H1 (cell line): Measurements from ENCODE around the gene AMZ1. TPM values are rescaled to one million over a fixed set of nuclear protein-coding genes. Genes with fewer than 3 reads are reported as not detected.

Experiments
- CTCF ChIA-PET: fragments of 300-600 bp; sonication (Branson Sonifier 250); formaldehyde crosslinking; loops from one replicate; lab custom pipeline; 2021; ENCODE audit not compliant: partially characterized antibody; lab: Charles Lee
- POLR2A ChIA-PET: fragments of 300-600 bp; sonication (Branson Sonifier 250); formaldehyde crosslinking; loops from one replicate; lab custom pipeline; 2021; ENCODE audit warnings: inconsistent platforms; ENCODE audit not compliant: partially characterized antibody; lab: Charles Lee
- DNase-seq, 2 experiments: peaks; one replicate each; pipeline versions ENCODE4 v3.0.0 to v3.0.0-alpha.2; 2010 to 2022; ENCODE audit warnings: low spot score in 2 of 2, low read depth in 1 of 2, mixed read lengths in 1 of 2
- FAIRE-seq: peaks from 2 replicates; lab custom pipeline; 2011; peaks lifted over from hg19 to GRCh38; lab: Jason Lieb, UNC
- H2AFZ ChIP-seq: 2 replicates; pipeline ENCODE4 v1.8.1; 2012; ENCODE audit warnings: low read length, inconsistent platforms
- H2AK5ac ChIP-seq: 2 replicates; pipeline ENCODE4 v1.6.1; 2013; ENCODE audit warnings: low read depth, low read length
- H2BK120ac ChIP-seq: replicated peaks from 2 replicates; pipeline ENCODE3; 2013; ENCODE audit warnings: low read depth, low read length, inconsistent platforms
- H2BK12ac ChIP-seq: 2 replicates; pipeline ENCODE4 v1.6.1; 2013; ENCODE audit warnings: low read depth, low read length
- H2BK15ac ChIP-seq: 2 replicates; pipeline ENCODE4 v1.6.1; 2013; ENCODE audit warnings: low read length
- H2BK20ac ChIP-seq: 2 replicates; pipeline ENCODE4 v1.6.1; 2013; ENCODE audit warnings: low read length
- H2BK5ac ChIP-seq: 2 replicates; pipeline ENCODE4 v1.6.1; 2013; ENCODE audit warnings: low read depth, low read length
- H3K14ac ChIP-seq: 2 replicates; pipeline ENCODE4 v1.6.1; 2013; ENCODE audit warnings: inconsistent platforms; ENCODE audit not compliant: insufficient read length
- H3K18ac ChIP-seq: 2 replicates; pipeline ENCODE4 v1.6.1; 2013; ENCODE audit warnings: low read length; ENCODE audit errors: extremely low read depth
- H3K23ac ChIP-seq: 2 replicates; pipeline ENCODE4 v1.6.1; 2013; ENCODE audit warnings: inconsistent platforms; ENCODE audit not compliant: insufficient read length
- H3K23me2 ChIP-seq: 2 replicates; pipeline ENCODE4 v1.6.1; 2013; ENCODE audit warnings: low read depth, low read length
- H3K27ac ChIP-seq: 2 replicates; pipeline ENCODE4 v1.6.1; 2011; ENCODE audit warnings: low read depth, low read length, inconsistent platforms
- H3K27me3 ChIP-seq, 4 experiments: replicated peaks in 1 of 4; 1 replicate in 1 of 4; 2 replicates in 3 of 4; pipeline versions ENCODE4 v1.6.1 to v1.8.1; 2011 to 2013; ENCODE audit warnings: low read length in 3 of 4, mild to moderate bottlenecking in 3 of 4, inconsistent platforms in 2 of 4, mixed read lengths in 2 of 4, moderate library complexity in 1 of 4; ENCODE audit not compliant: control insufficient read depth in 3 of 4, insufficient read depth in 3 of 4; ENCODE audit errors: extremely low read depth in 1 of 4
- H3K36me3 ChIP-seq, 4 experiments: 2 replicates each; pipeline versions ENCODE4 v1.6.1 to v1.8.1; 2011 to 2013; ENCODE audit warnings: mild to moderate bottlenecking in 4 of 4, low read length in 3 of 4, moderate library complexity in 2 of 4, control low read depth in 1 of 4, inconsistent platforms in 1 of 4; ENCODE audit not compliant: insufficient read depth in 4 of 4, control insufficient read depth in 2 of 4
- H3K4ac ChIP-seq: replicated peaks from 2 replicates; pipeline ENCODE3; 2013; ENCODE audit warnings: low read length, low read depth, mixed read lengths, inconsistent platforms; ENCODE audit not compliant: insufficient read length
- H3K4me1 ChIP-seq, 4 experiments: replicated peaks in 1 of 4; 1 replicate in 1 of 4; 2 replicates in 3 of 4; pipeline versions ENCODE4 v1.6.1 to v1.8.1; 2011 to 2013; ENCODE audit warnings: low read length in 3 of 4, inconsistent platforms in 2 of 4, mixed read lengths in 1 of 4; ENCODE audit not compliant: insufficient read depth in 4 of 4, control insufficient read depth in 3 of 4
- H3K4me2 ChIP-seq, 2 experiments: 2 replicates each; pipeline versions ENCODE4 v1.6.1 to v1.8.1; 2011 to 2013; ENCODE audit warnings: low read depth in 2 of 2, low read length in 2 of 2, control low read depth in 1 of 2, inconsistent platforms in 1 of 2, mild to moderate bottlenecking in 1 of 2; ENCODE audit not compliant: insufficient read depth in 1 of 2
- H3K4me3 ChIP-seq, 4 experiments: fragments of 200-600, 300-600 bp in 1 of 4; sonication (generic), shearing (Covaris generic), sonication (Bioruptor Twin) in 1 of 4; 2 replicates each; pipeline versions ENCODE4 v1.5.1 to v1.8.1; 2011 to 2016; ENCODE audit warnings: low read length in 4 of 4, low read depth in 3 of 4, control low read depth in 2 of 4, inconsistent platforms in 2 of 4, mild to moderate bottlenecking in 2 of 4, mixed read lengths in 1 of 4, moderate library complexity in 1 of 4; ENCODE audit not compliant: insufficient read depth in 2 of 4; ENCODE audit errors: extremely low read depth in 1 of 4
- H3K56ac ChIP-seq: replicated peaks from 2 replicates; pipeline ENCODE3; 2013; ENCODE audit warnings: low read depth, mild to moderate bottlenecking, mixed read lengths, low read length, inconsistent platforms; ENCODE audit not compliant: insufficient read length
- H3K79me1 ChIP-seq: 2 replicates; pipeline ENCODE4 v1.6.1; 2013; ENCODE audit warnings: low read depth, low read length, control low read depth
- H3K79me2 ChIP-seq, 2 experiments: 2 replicates each; pipeline versions ENCODE4 v1.6.1 to v1.8.1; 2012 to 2013; ENCODE audit warnings: low read length in 2 of 2, mild to moderate bottlenecking in 2 of 2, inconsistent platforms in 1 of 2; ENCODE audit not compliant: insufficient read depth in 2 of 2, control insufficient read depth in 1 of 2
- H3K9ac ChIP-seq, 4 experiments: replicated peaks in 1 of 4; 1 replicate in 1 of 4; 2 replicates in 3 of 4; pipeline versions ENCODE4 v1.6.1 to v1.8.1; 2011 to 2013; ENCODE audit warnings: low read depth in 3 of 4, low read length in 3 of 4, control low read depth in 2 of 4, mild to moderate bottlenecking in 2 of 4, moderate library complexity in 2 of 4, inconsistent platforms in 1 of 4; ENCODE audit errors: extremely low read depth in 1 of 4
- H3K9me3 ChIP-seq, 2 experiments: 2 replicates each; pipeline versions ENCODE4 v1.6.1 to v1.8.1; 2012 to 2013; ENCODE audit warnings: mild to moderate bottlenecking in 2 of 2, moderate library complexity in 2 of 2, control low read depth in 1 of 2, inconsistent platforms in 1 of 2, low read depth in 1 of 2, low read length in 1 of 2, mixed read lengths in 1 of 2; ENCODE audit not compliant: insufficient read depth in 2 of 2
- H4K20me1 ChIP-seq, 2 experiments: replicated peaks in 1 of 2; 2 replicates each; pipeline versions ENCODE3 to v1.8.1; 2011 to 2013; ENCODE audit warnings: inconsistent platforms in 2 of 2, low read length in 2 of 2, mild to moderate bottlenecking in 1 of 2; ENCODE audit not compliant: insufficient read depth in 2 of 2, control insufficient read depth in 1 of 2
- H4K5ac ChIP-seq: 2 replicates; pipeline ENCODE4 v1.6.1; 2013; ENCODE audit warnings: low read length, low read depth, mixed read lengths, inconsistent platforms; ENCODE audit not compliant: insufficient read length
- H4K8ac ChIP-seq: 2 replicates; pipeline ENCODE4 v1.8.0; 2013; ENCODE audit warnings: mild to moderate bottlenecking, moderate library complexity, low read length, inconsistent platforms; ENCODE audit not compliant: insufficient read depth; ENCODE audit errors: extremely low read depth
- H4K91ac ChIP-seq: replicated peaks from 2 replicates; pipeline ENCODE3; 2013; ENCODE audit warnings: low read length, mixed read lengths, inconsistent platforms; ENCODE audit not compliant: insufficient read length
- GABPA ChIP-seq: IDR thresholded peaks from 2 replicates; pipeline ENCODE4 v1.6.1; 2011; ENCODE audit warnings: mild to moderate bottlenecking, low read length, moderate library complexity, borderline replicate concordance; ENCODE audit not compliant: insufficient read depth
- POU5F1 ChIP-seq: IDR thresholded peaks from 2 replicates; pipeline ENCODE4 v1.6.1; 2011; ENCODE audit warnings: low read depth, mild to moderate bottlenecking, low read length, moderate library complexity
- RAD21 ChIP-seq, 2 experiments: IDR thresholded peaks in 1 of 2; conservative IDR thresholded peaks in 1 of 2; 2 replicates each; pipeline ENCODE4 v1.6.1; 2011; ENCODE audit warnings: low read depth in 2 of 2, low read length in 2 of 2, improper control_type of control experiment in 1 of 2, inconsistent platforms in 1 of 2, mild to moderate bottlenecking in 1 of 2, moderate library complexity in 1 of 2
- RBBP5 ChIP-seq: IDR thresholded peaks from 2 replicates; pipeline ENCODE4 v1.7.1; 2012; ENCODE audit warnings: low read depth, mild to moderate bottlenecking, inconsistent platforms, low read length, moderate library complexity, borderline replicate concordance
- SIX5 ChIP-seq: IDR thresholded peaks from 2 replicates; pipeline ENCODE4 v1.6.1; 2011; ENCODE audit warnings: mild to moderate bottlenecking, low read depth, low read length
- SP4 ChIP-seq: IDR thresholded peaks from 2 replicates; pipeline ENCODE4 v1.6.1; 2012; ENCODE audit warnings: low read length, inconsistent platforms
- TEAD4 ChIP-seq: IDR thresholded peaks from 2 replicates; pipeline ENCODE4 v1.6.1; 2012; ENCODE audit warnings: low read depth, low read length, inconsistent platforms, mixed read lengths
- USF2 ChIP-seq: IDR thresholded peaks from 2 replicates; pipeline ENCODE4 v1.6.1; 2011; ENCODE audit warnings: low read length, improper control_type of control experiment
- WGBS, 2 experiments: shearing (Covaris generic) in 1 of 2; methylation state at CpG; one replicate each; pipeline versions ENCODE4 v1.1.6 to v1.1.7; 2013 to 2015; ENCODE audit warnings: low lambda C conversion rate in 2 of 2, mixed read lengths in 2 of 2, inconsistent platforms in 1 of 2, low coverage in 1 of 2, missing lambda C conversion rate in 1 of 2; ENCODE audit not compliant: insufficient replicate concordance in 2 of 2, insufficient coverage in 1 of 2, insufficient read length in 1 of 2; ENCODE audit errors: extremely low coverage in 1 of 2, missing lambda C conversion rate in 1 of 2; 5-methylcytosine and 5-hydroxymethylcytosine counted together
- polyA plus RNA-seq, 7 experiments: library from polyadenylated mRNA; depleted of rRNA in 3 of 7; stranded (reverse) in 5 of 7; unstranded in 2 of 7; fragments of >200 nt in 5 of 7; fragments of 200-250 nt in 2 of 7; gene quantifications; 1 replicate in 5 of 7; 2 replicates in 1 of 7; 4 replicates in 1 of 7; pipeline versions ENCODE4 v1.2.1 to v1.2.3, GENCODE V29; 2011 to 2013; ENCODE audit warnings: missing spikeins in 2 of 7, mixed read lengths in 2 of 7
- total RNA-seq: library from RNA; stranded (reverse); fragmentation: NEBNext Ultra II Directional; extraction: Animal tissue kit (Norgen Biotek cat#: 25700); gene quantifications from 2 replicates; pipeline ENCODE4 v1.2.1, GENCODE V29; 2021

The AMZ1 gene
- total and polyA plus RNA-seq, 2 of the 8 experiments (the other 6 are each of a cell fraction or from before 2014, with no cell fraction given) = 0.59 to 1.4 TPM

- FAIRE-seq (no peak), DNase-seq (no peak)
- no peak overlapping the region for H2BK20ac ChIP-seq
- H4K20me1 ChIP-seq = peaks cover 0 to 2% of the 10 kb centered on the region in 2 experiments
- no peak overlapping the region for H2BK12ac ChIP-seq
- no peak overlapping the region for H4K5ac ChIP-seq
- H2BK5ac ChIP-seq = no peak overlapping the region
- WGBS, 2 experiments = 81% methylated on average over 5 of the region's 5 CpGs; no CpG with 5 or more reads in 1 of the 2 experiments
- no peak overlapping the region for H2AFZ ChIP-seq
- H2BK120ac ChIP-seq = no peak overlapping the region
- H3K79me2 ChIP-seq = peaks cover 2 to 68% of the 10 kb centered on the region in 2 experiments; a peak in 3 of 4 replicates
- no peaks in the 10 kb centered on the region; the same call in 1 of the 2 replicates for H3K23me2 ChIP-seq
- H3K4me3 ChIP-seq = no peak overlapping the region
- POLR2A ChIA-PET = interaction anchor here (1.5 kb wide), 1 partner anchor 16 kb away, joined by 3 read pairs; no protein-coding TSS in a partner anchor
- H3K23ac ChIP-seq = no peak overlapping the region
- H3K36me3 ChIP-seq = no peaks in the 10 kb centered on the region; a peak in 1 of 8 replicates
- H3K4ac ChIP-seq = no peak overlapping the region
- no peaks in the 10 kb centered on the region for H3K9me3 ChIP-seq
- H2AK5ac ChIP-seq = no peak overlapping the region
- no peak overlapping the region for H3K18ac ChIP-seq
- H3K4me2 ChIP-seq = no peak overlapping the region
- H4K91ac ChIP-seq = no peak overlapping the region
- no peak overlapping the region for H3K27ac ChIP-seq
- peaks cover 2% of the 10 kb centered on the region; the same call in 1 of the 2 replicates for H3K79me1 ChIP-seq
- CTCF ChIA-PET = interaction anchor here (0.7 to 1.8 kb wide), 6 partner anchors 10 to 83 kb away, joined by 3 to 11 read pairs (median 3); no protein-coding TSS in a partner anchor
- no peaks in the 10 kb centered on the region for H3K27me3 ChIP-seq
- no peak overlapping the region for H3K56ac ChIP-seq
- H4K8ac ChIP-seq = no peak overlapping the region
- no peak overlapping the region for H2BK15ac ChIP-seq
- no peaks in the 10 kb centered on the region; a peak in 2 of 7 replicates for H3K4me1 ChIP-seq
- H3K14ac ChIP-seq = no peak overlapping the region
- no peak overlapping the region for H3K9ac ChIP-seq
- TF ChIP-seq SP4 (no peak), RBBP5 (no peak), SIX5 (no peak), RAD21 (IDR thresholded peaks at IDR 0.05 in 1 of 2, conservative IDR thresholded peaks at IDR 0.05 in 1 of 2; ENCODE audit: low read depth in 2 of 2, low read length in 2 of 2) (no peak), POU5F1 (no peak), GABPA (no peak), USF2 (no peak), TEAD4 (no peak)
Measured at GRCh38 chr7:2751086-2751485, 63.1 kb downstream of the AMZ1 start.
